HEK293 (cell line): Measurements from ENCODE around the gene PKP4.

ENCODE experiments used
- CTCF ChIA-PET: fragments of 350-600 bp; formaldehyde crosslinking; extraction: SDS; loops from one replicate; lab custom pipeline; 2021; ENCODE audit warnings: antibody characterized with exemption; lab: Yijun Ruan, JAX
- POLR2A ChIA-PET: fragments of 300-600 bp; formaldehyde crosslinking; extraction: SDS; loops from one replicate; lab custom pipeline; 2020; ENCODE audit warnings: antibody characterized with exemption, inconsistent platforms; lab: Yijun Ruan, JAX
- H3K27ac ChIP-seq: fragments of 200-500 bp; sonication (Bioruptor generic); 2 replicates; pipeline ENCODE4 v1.5.1; 2014; ENCODE audit warnings: low read depth, low read length, control low read depth, inconsistent platforms; ENCODE audit errors: extremely low read depth
- H3K36me3 ChIP-seq, 2 experiments: fragments of 200-500 bp in 1 of 2; sonication (Bioruptor generic) in 1 of 2; 1 replicate in 1 of 2; 2 replicates in 1 of 2; pipeline ENCODE4 v1.5.1; 2014 to 2017; ENCODE audit warnings: inconsistent platforms in 2 of 2, low read length in 2 of 2; ENCODE audit not compliant: control insufficient read depth in 2 of 2, insufficient read depth in 1 of 2
- H3K4me1 ChIP-seq: fragments of 200-500 bp; sonication (Bioruptor generic); 2 replicates; pipeline ENCODE4 v1.5.1; 2014; ENCODE audit warnings: mild to moderate bottlenecking, low read length, inconsistent platforms; ENCODE audit not compliant: control insufficient read depth, insufficient read depth
- H3K4me3 ChIP-seq: 2 replicates; pipeline ENCODE4 v1.5.1; 2011; ENCODE audit warnings: low read depth, mild to moderate bottlenecking, control low read depth, low read length, moderate library complexity
- H3K9me3 ChIP-seq: fragments of 200-500 bp; sonication (Bioruptor generic); 2 replicates; pipeline ENCODE4 v1.5.1; 2014; ENCODE audit warnings: low read depth, low read length, inconsistent platforms; ENCODE audit not compliant: control insufficient read depth, insufficient read depth
- HOXC10 ChIP-seq: sonication (generic); formaldehyde crosslinking; IDR thresholded peaks from 2 replicates; pipeline ENCODE4 v1.8.1; 2023; ENCODE audit warnings: mild to moderate bottlenecking, missing genetic modification reagents
- KLF17 ChIP-seq: fragments of 450-650 bp; formaldehyde crosslinking; IDR thresholded peaks from 2 replicates; pipeline ENCODE4 v1.5.1; 2016; ENCODE audit warnings: missing biosample characterization, missing genetic modification characterization
- KLF9 ChIP-seq: fragments of 450-650 bp; formaldehyde crosslinking; IDR thresholded peaks from 2 replicates; pipeline ENCODE4 v1.5.1; 2016; ENCODE audit warnings: missing biosample characterization, missing genetic modification characterization, low read depth
- PRDM10 ChIP-seq: fragments of 450-650 bp; formaldehyde crosslinking; IDR thresholded peaks from 2 replicates; pipeline ENCODE4 v1.5.1; 2016; ENCODE audit warnings: missing biosample characterization, missing genetic modification characterization
- SALL2 ChIP-seq: fragments of 450-650 bp; formaldehyde crosslinking; IDR thresholded peaks from 2 replicates; pipeline ENCODE4 v1.5.0; 2017; ENCODE audit warnings: missing biosample characterization, mild to moderate bottlenecking, missing genetic modification characterization, borderline replicate concordance
- ZBTB49 ChIP-seq: fragments of 450-650 bp; formaldehyde crosslinking; IDR thresholded peaks from 2 replicates; pipeline ENCODE4 v1.5.1; 2016; ENCODE audit warnings: missing biosample characterization, missing genetic modification characterization, low read depth
- ZNF157 ChIP-seq: fragments of 450-650 bp; formaldehyde crosslinking; IDR thresholded peaks from 2 replicates; pipeline ENCODE4 v1.5.1; 2016; ENCODE audit warnings: missing biosample characterization, missing genetic modification characterization
- ZNF169 ChIP-seq: fragments of 450-650 bp; formaldehyde crosslinking; IDR thresholded peaks from 2 replicates; pipeline ENCODE4 v1.5.1; 2016; ENCODE audit warnings: missing biosample characterization, missing genetic modification characterization
- ZNF184 ChIP-seq: fragments of 450-650 bp; IDR thresholded peaks from 2 replicates; pipeline ENCODE4 v1.5.1; 2018; ENCODE audit warnings: missing biosample characterization, mild to moderate bottlenecking, missing genetic modification characterization
- ZNF23 ChIP-seq: fragments of 450-650 bp; formaldehyde crosslinking; IDR thresholded peaks from 2 replicates; pipeline ENCODE4 v1.5.1; 2016; ENCODE audit warnings: missing biosample characterization, missing genetic modification characterization, borderline replicate concordance
- ZNF24 ChIP-seq: fragments of 450-650 bp; formaldehyde crosslinking; IDR thresholded peaks from 2 replicates; pipeline ENCODE4 v1.5.1; 2016; ENCODE audit warnings: missing biosample characterization, missing genetic modification characterization
- ZNF549 ChIP-seq: fragments of 450-650 bp; IDR thresholded peaks from 2 replicates; pipeline ENCODE4 v1.5.1; 2018; ENCODE audit warnings: missing biosample characterization, missing genetic modification characterization, mild to moderate bottlenecking, inconsistent platforms, moderate library complexity
- ZNF560 ChIP-seq: fragments of 450-650 bp; formaldehyde crosslinking; IDR thresholded peaks from 2 replicates; pipeline ENCODE4 v1.5.1; 2017; ENCODE audit warnings: missing biosample characterization, missing genetic modification characterization, borderline replicate concordance
- ZSCAN23 ChIP-seq: fragments of 450-650 bp; formaldehyde crosslinking; IDR thresholded peaks from 2 replicates; pipeline ENCODE4 v1.5.1; 2016; ENCODE audit warnings: missing biosample characterization, missing genetic modification characterization

The PKP4 gene

GRCh38 chr2:158664987-158665386 is 208.2 kb downstream of the PKP4 start:
- H3K36me3 ChIP-seq = peaks cover 0 to 91% of the 10 kb centered on the region in 2 experiments; a peak in 1 of 3 replicates
- H3K9me3 ChIP-seq = no peaks in the 10 kb centered on the region
- H3K27ac ChIP-seq = no peak overlapping the region
- H3K4me1 ChIP-seq = peaks cover 4% of the 10 kb centered on the region
- H3K4me3 ChIP-seq = no peak overlapping the region
- TF ChIP-seq ZBTB49 (no peak), ZSCAN23 (tag by site-specific recombination) (no peak), KLF17 (tag by site-specific recombination) (no peak), ZNF23 (tag by site-specific recombination) (no peak), ZNF157 (tag by site-specific recombination) (no peak), PRDM10 (tag by site-specific recombination) (no peak), SALL2 (no peak)
- TF ChIP-seq, all 188 proteins: peak for 0
- ChIA-PET POLR2A (no interaction called here), CTCF (interaction anchor here (0.7 kb wide), 1 partner anchor 900 kb away, joined by 3 read pairs; no protein-coding TSS in a partner anchor)

GRCh38 chr2:158665536-158666302 is 209.0 kb downstream of the PKP4 start:
- TF ChIP-seq ZNF169 (tag by site-specific recombination) = no peak
- no peak for TF ChIP-seq ZNF24 (tag by site-specific recombination)
- TF ChIP-seq ZNF184 (tag by site-specific recombination) = no peak
- TF ChIP-seq ZNF549 (tag by site-specific recombination) = no peak
- no peak for TF ChIP-seq KLF9 (tag by site-specific recombination)
- TF ChIP-seq HOXC10 = no peak
- no peak for TF ChIP-seq ZNF560 (tag by site-specific recombination)
- Histone ChIP-seq H3K4me3 (no peak overlapping the region), H3K9me3 (no peaks in the 10 kb centered on the region), H3K27ac (no peak overlapping the region), H3K4me1 (peaks cover 4% of the 10 kb centered on the region), H3K36me3 (peaks cover 0 to 94% of the 10 kb centered on the region in 2 experiments; a peak in 1 of 3 replicates)
- POLR2A ChIA-PET = no interaction called here
- CTCF ChIA-PET = interaction anchor here (0.7 kb wide), 1 partner anchor 900 kb away, joined by 3 read pairs; no protein-coding TSS in a partner anchor
